CD4-positive, alpha-beta T cell (primary cell): ENCODE measurements around the gene HSPBAP1. TPM values are rescaled to one million over a fixed set of nuclear protein-coding genes. Genes with fewer than 3 reads are reported as not detected.
A peak's percentile ranks its signal among the peaks of the same experiment; 100 is the strongest.

ENCODE experiments used
- ATAC-seq: fragments of 200-7000 bp; cut with Tn5 transposase; one replicate; pipeline ENCODE4 v1.10.0; 2022; ENCODE audit warnings: mild to moderate bottlenecking; ENCODE audit not compliant: poor library complexity
- CTCF ChIA-PET: fragments of 350-600 bp; sonication (Branson Sonifier 250); formaldehyde crosslinking; loops from one replicate; lab custom pipeline; 2021; ENCODE audit warnings: antibody characterized with exemption, inconsistent platforms; lab: Charles Lee
- POLR2A ChIA-PET: fragments of 350-600 bp; sonication (Branson Sonifier 250); formaldehyde crosslinking; loops from one replicate; lab custom pipeline; 2021; ENCODE audit warnings: antibody characterized with exemption, inconsistent platforms; lab: Charles Lee
- DNase-seq, 14 experiments: peaks; one replicate each; pipeline ENCODE4 v3.0.0-alpha.2; 2013 to 2020; ENCODE audit warnings: mixed read lengths in 2 of 14
- H3K27ac ChIP-seq, 2 donors: one replicate each; pipeline versions ENCODE4 v1.5.1 to v1.7.0; 2013; ENCODE audit warnings: low read length in 2 of 2, low read depth in 1 of 2, mild to moderate bottlenecking in 1 of 2
- H3K27me3 ChIP-seq, 2 experiments: 1 replicate in 1 of 2; 2 replicates in 1 of 2; pipeline versions ENCODE4 v1.6.1 to v1.7.0; 2013; ENCODE audit warnings: low read length in 2 of 2, control low read depth in 1 of 2, mild to moderate bottlenecking in 1 of 2, moderate library complexity in 1 of 2; ENCODE audit not compliant: insufficient read depth in 2 of 2, control insufficient read depth in 1 of 2
- H3K36me3 ChIP-seq: one replicate; pipeline ENCODE4 v1.6.1; 2013; ENCODE audit warnings: low read length, control low read depth; ENCODE audit not compliant: insufficient read depth
- H3K4me1 ChIP-seq: one replicate; pipeline ENCODE4 v1.6.1; 2013; ENCODE audit warnings: low read length, control low read depth; ENCODE audit not compliant: insufficient read depth
- H3K4me3 ChIP-seq: one replicate; pipeline ENCODE4 v1.5.1; 2013; ENCODE audit warnings: mild to moderate bottlenecking, low read length, moderate library complexity
- H3K9me3 ChIP-seq, 2 experiments: 1 replicate in 1 of 2; 2 replicates in 1 of 2; pipeline versions ENCODE4 v1.6.1 to v1.7.0; 2013; ENCODE audit warnings: low read length in 2 of 2, mild to moderate bottlenecking in 2 of 2, control low read depth in 1 of 2, moderate library complexity in 1 of 2; ENCODE audit not compliant: control insufficient read depth in 1 of 2, insufficient read depth in 1 of 2
- H3K27ac Mint-ChIP-seq: one replicate; pipeline ENCODE4 v1.8.0; 2020; ENCODE audit warnings: mixed read lengths
- H3K27me3 Mint-ChIP-seq: one replicate; pipeline ENCODE4 v1.8.0; 2021; ENCODE audit warnings: mixed read lengths
- H3K36me3 Mint-ChIP-seq: one replicate; pipeline ENCODE4 v1.8.0; 2021; ENCODE audit warnings: low read depth, mixed read lengths
- H3K4me1 Mint-ChIP-seq: one replicate; pipeline ENCODE4 v1.8.0; 2021; ENCODE audit warnings: low read depth, mixed read lengths
- H3K4me3 Mint-ChIP-seq: one replicate; pipeline ENCODE4 v1.8.0; 2020; ENCODE audit warnings: mild to moderate bottlenecking, mixed read lengths
- H3K9me3 Mint-ChIP-seq: one replicate; pipeline ENCODE4 v1.8.0; 2020; ENCODE audit warnings: mixed read lengths
- CTCF ChIP-seq: fragments of 200-600 bp; IDR thresholded peaks from one replicate; pipeline ENCODE4 v1.8.0; 2022; ENCODE audit warnings: antibody characterized with exemption, mild to moderate bottlenecking
- intact Hi-C, 2 experiments: fragments of 100-400 bp; cut with DNase I in 1 of 2; cut with micrococcal nuclease in 1 of 2; formaldehyde crosslinking; loops; one replicate each; pipeline versions ENCODE4 v1.15.1 to v1.9.0; 2023 to 2025; cut with DNase I, micrococcal nuclease
- polyA plus RNA-seq, 2 donors: library from polyadenylated mRNA; unstranded; fragments of 120-200 nt; gene quantifications; one replicate each; pipeline ENCODE4 v1.2.1, GENCODE V29; 2013
- total RNA-seq, 174 experiments: library from RNA in 2 of 174; stranded (reverse) in 2 of 174; gene quantifications; one replicate each; pipeline ENCODE4 v1.2.3 and lab custom pipeline; 2021 to 2026

Gene HSPBAP1
- total RNA-seq (10 to 100 TPM in 1 of 2 experiments, 1 to 10 TPM in 1; 9.3 to 11.0 TPM), total RNA-seq (lab: John Stamatoyannopoulos, UW) (7.7 to 43.6 (median 19.1) reads per million in 172 experiments)
- 17.7 TPM for polyA plus RNA-seq (2013, experiment 1 of 2)
- 20.3 TPM for polyA plus RNA-seq (2013, experiment 2 of 2)

DNA sequence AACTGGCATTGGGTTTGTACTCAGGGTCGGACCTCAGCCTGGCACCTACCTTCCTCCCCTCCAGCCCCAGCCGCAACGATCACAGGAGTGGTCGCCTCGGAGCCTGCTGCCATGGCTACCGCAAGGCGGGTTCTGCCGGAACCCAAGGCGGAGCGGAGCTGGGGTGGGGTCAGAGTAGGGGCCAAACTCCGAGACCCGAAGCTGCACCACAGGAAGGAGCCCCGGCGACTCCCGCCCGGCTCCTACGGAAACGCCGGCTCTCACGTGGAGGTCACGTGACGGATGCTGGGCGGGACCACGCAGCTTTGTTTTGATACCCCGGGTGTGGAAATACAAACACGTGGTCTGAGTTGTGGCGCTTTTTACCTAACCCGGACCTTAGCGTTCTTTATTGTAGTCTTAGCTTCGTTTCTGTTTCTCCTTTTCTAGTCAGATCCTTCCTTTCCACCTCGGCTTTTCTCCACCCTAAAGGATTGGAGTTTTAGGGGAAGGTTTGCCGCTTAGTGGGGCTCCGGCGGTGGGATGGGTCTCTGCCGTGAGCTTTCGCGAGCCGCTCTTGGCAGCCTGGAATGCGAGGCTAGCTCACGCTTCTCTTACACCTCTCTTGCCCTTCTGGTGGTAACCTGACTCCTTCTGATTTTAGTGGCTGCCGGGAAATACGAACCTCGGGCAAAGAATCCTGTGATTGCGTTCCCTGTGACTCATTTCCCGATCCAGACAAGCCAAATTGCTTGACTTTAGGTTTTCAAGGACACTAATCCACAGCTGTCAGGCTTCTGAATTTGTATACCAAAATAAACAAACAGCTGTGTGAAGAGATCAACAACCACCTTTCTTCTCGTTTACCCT, at the start of gene HSPBAP1:
Gene HSPBAP1, minus strand, starts transcription at position 264 of the 849 bp plus-strand sequence. Its CDS starts 151 bp downstream, at position 113.
- H3K4me1 ChIP-seq, result peaks cover 37% of the 10 kb centered on the region
- ATAC-seq, result peak; percentile 69
- H3K4me1 Mint-ChIP-seq, result peaks cover 37% of the 10 kb centered on the region

GRCh38 chr3:122835590-122835989, 42.0 kb upstream of the HSPBAP1 start:
- no peaks in the 10 kb centered on the region for H3K27me3 Mint-ChIP-seq
- peaks cover 59% of the 10 kb centered on the region for H3K36me3 Mint-ChIP-seq
- no peak for DNase-seq
- Histone ChIP-seq H3K27ac (no peak overlapping the region), H3K4me3 (no peak overlapping the region), H3K9me3 (no peaks in the 10 kb centered on the region), H3K4me1 (no peaks in the 10 kb centered on the region), H3K36me3 (peaks cover 8% of the 10 kb centered on the region), H3K27me3 (no peaks in the 10 kb centered on the region)
- no peak overlapping the region for H3K4me3 Mint-ChIP-seq
- H3K9me3 Mint-ChIP-seq, result peaks cover 2% of the 10 kb centered on the region
- intact Hi-C loops, result no loop called here
- POLR2A ChIA-PET, result no interaction called here
- no peaks in the 10 kb centered on the region for H3K4me1 Mint-ChIP-seq
- H3K27ac Mint-ChIP-seq, result no peak overlapping the region
- CTCF ChIA-PET, result no interaction called here
- no peak for ATAC-seq
- TF ChIP-seq CTCF, result no peak

More for the DNA sequence above, at the start of gene HSPBAP1:
- peak; percentile 76 to 95 (median 86) for DNase-seq
- H3K36me3 Mint-ChIP-seq, result peaks cover 17% of the 10 kb centered on the region
- H3K27ac ChIP-seq, result peak within 1 kb of the TSS; percentile 75 to 84
- no peaks in the 10 kb centered on the region for H3K36me3 ChIP-seq
- peak within 1 kb of the TSS; percentile 68 for H3K4me3 ChIP-seq
- intact Hi-C loops, result loop anchor here in 1 of 2 experiments (2.0 to 10.0 kb wide), 10 partner anchors 106 to 1249 kb away; partner anchors contain the start of genes DTX3L, FAM162A, HACD2 and KPNA1
- H3K9me3 ChIP-seq, result no peaks in the 10 kb centered on the region
- H3K27me3 Mint-ChIP-seq, result no peaks in the 10 kb centered on the region
- TF ChIP-seq CTCF, result no peak
- no peak within 1 kb of the TSS for H3K4me3 Mint-ChIP-seq
- no peaks in the 10 kb centered on the region for H3K27me3 ChIP-seq
- CTCF ChIA-PET, result interaction anchor here (1.0 kb wide), 1 partner anchor 39 kb away, joined by 4 read pairs; no protein-coding TSS in a partner anchor
- no peak within 1 kb of the TSS for H3K27ac Mint-ChIP-seq
- no peaks in the 10 kb centered on the region for H3K9me3 Mint-ChIP-seq
- POLR2A ChIA-PET, result interaction anchor here (0.7 to 2.0 kb wide), 16 partner anchors 10 to 1133 kb away, joined by 3 to 20 read pairs (median 6); partner anchors contain the start of genes DTX3L, FAM162A, HCLS1 and KPNA1

DNA sequence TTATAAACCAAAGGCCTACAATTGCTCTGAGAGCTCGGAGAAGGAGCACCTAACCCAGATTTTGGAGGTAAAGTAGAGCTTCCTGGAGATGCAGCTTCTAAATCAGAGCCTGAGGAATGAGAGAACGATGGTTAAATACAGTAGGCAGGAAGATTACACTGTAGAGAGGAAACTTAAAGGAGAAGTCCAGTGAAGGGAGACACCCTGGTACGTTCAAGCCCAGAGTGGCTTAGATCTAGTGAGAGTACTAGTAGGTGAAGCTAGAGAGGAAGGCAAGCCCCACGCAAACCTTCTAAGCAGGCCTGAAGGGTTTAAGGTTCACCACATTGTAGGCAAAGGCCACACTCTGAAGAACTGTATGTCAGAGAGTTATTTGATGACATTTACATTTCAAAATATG, 34.6 kb upstream of the HSPBAP1 start:
- no peaks in the 10 kb centered on the region for H3K9me3 Mint-ChIP-seq
- Histone ChIP-seq H3K9me3 (no peaks in the 10 kb centered on the region), H3K4me1 (no peaks in the 10 kb centered on the region), H3K36me3 (peaks cover 18% of the 10 kb centered on the region), H3K27ac (no peak overlapping the region), H3K4me3 (no peak overlapping the region), H3K27me3 (no peaks in the 10 kb centered on the region)
- DNase-seq, result no peak
- ATAC-seq, result no peak
- CTCF ChIA-PET, result no interaction called here
- H3K4me1 Mint-ChIP-seq, result no peaks in the 10 kb centered on the region
- intact Hi-C loops, result no loop called here
- POLR2A ChIA-PET, result no interaction called here
- TF ChIP-seq CTCF, result no peak
- no peaks in the 10 kb centered on the region for H3K27me3 Mint-ChIP-seq
- no peak overlapping the region for H3K27ac Mint-ChIP-seq
- H3K36me3 Mint-ChIP-seq, result peaks cover 85% of the 10 kb centered on the region
- H3K4me3 Mint-ChIP-seq, result no peak overlapping the region
